ENCODE measurements around the gene ZNF682.

DNA sequence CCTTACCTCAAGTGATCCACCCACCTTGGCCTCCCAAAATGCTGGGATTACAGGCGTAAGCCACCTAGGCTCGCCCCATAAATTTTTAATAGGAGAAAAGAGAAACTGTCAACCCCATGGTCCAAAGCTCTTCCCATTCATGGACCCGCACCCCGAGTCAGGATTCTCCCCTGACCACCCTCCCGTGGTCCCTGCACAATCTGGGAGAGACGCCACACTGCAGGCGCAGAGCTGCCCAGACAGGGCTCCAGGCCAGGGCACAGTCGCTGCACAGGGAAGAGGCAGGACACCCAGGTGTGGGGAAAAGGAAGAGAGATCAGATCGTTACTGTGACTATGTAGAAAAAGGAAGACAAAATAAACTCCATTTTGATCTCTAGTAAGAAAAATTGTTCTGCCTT, 84.1 kb downstream of the ZNF682 start:
- TF ChIP-seq SUZ12 (IDR thresholded peaks at IDR 0.05) (no peak), FOXM1 (IDR thresholded peaks at IDR 0.05; ENCODE audit: borderline replicate concordance) (no peak), SP1 (IDR thresholded peaks at IDR 0.05) (no peak), TARDBP (IDR thresholded peaks at IDR 0.05) (no peak), ZNF384 (IDR thresholded peaks at IDR 0.05) (no peak), BHLHE40 (IDR thresholded peaks at IDR 0.05; ENCODE audit: borderline replicate concordance) (no peak), ARNT (IDR thresholded peaks at IDR 0.05) (no peak), FOXA1 (IDR thresholded peaks at IDR 0.05) (no peak), L3MBTL2 (conservative IDR thresholded peaks at IDR 0.05) (no peak), ELF4 (IDR thresholded peaks at IDR 0.05) (no peak), FOXK2 (IDR thresholded peaks at IDR 0.05) (no peak)
- TF ChIP-seq, protein P1, sequence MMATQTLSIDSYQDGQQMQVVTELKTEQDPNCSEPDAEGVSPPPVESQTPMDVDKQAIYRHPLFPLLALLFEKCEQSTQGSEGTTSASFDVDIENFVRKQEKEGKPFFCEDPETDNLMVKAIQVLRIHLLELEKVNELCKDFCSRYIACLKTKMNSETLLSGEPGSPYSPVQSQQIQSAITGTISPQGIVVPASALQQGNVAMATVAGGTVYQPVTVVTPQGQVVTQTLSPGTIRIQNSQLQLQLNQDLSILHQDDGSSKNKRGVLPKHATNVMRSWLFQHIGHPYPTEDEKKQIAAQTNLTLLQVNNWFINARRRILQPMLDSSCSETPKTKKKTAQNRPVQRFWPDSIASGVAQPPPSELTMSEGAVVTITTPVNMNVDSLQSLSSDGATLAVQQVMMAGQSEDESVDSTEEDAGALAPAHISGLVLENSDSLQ (IDR thresholded peaks at IDR 0.05) = no peak

Data from HEK293T (cell line).